Measurements from ENCODE around the gene TP53RK. TPM values are rescaled to one million over a fixed set of nuclear protein-coding genes. Genes with fewer than 3 reads are reported as not detected.

TP53RK gene
- total RNA-seq, 1 experiment from 2014 or later: 12.4 TPM

- ATAC-seq (no peak), DNase-seq (ENCODE audit: low spot score) (no peak)
- no peaks in the 10 kb centered on the region for H3K27me3 Mint-ChIP-seq (ENCODE audit: low read depth)
- H3K27ac Mint-ChIP-seq: no peak overlapping the region
- peaks cover 14% of the 10 kb centered on the region for H3K36me3 Mint-ChIP-seq
- no peaks in the 10 kb centered on the region for H3K4me1 Mint-ChIP-seq
- TF ChIP-seq TP53 (CRISPR knock-in tag; IDR thresholded peaks at IDR 0.05) (no peak), ZSCAN18 (CRISPR knock-in tag; IDR thresholded peaks at IDR 0.05) (no peak), TEAD4 (CRISPR knock-in tag; IDR thresholded peaks at IDR 0.05) (no peak), ESRRA (CRISPR knock-in tag; IDR thresholded peaks at IDR 0.05; ENCODE audit: borderline replicate concordance) (no peak), JUN (CRISPR knock-in tag; IDR thresholded peaks at IDR 0.05) (no peak), ATF6 (CRISPR knock-in tag; IDR thresholded peaks at IDR 0.05) (no peak), SP1 (CRISPR knock-in tag; conservative IDR thresholded peaks at IDR 0.05) (no peak), PREB (CRISPR knock-in tag; IDR thresholded peaks at IDR 0.05; ENCODE audit: borderline replicate concordance) (no peak), STAT6 (CRISPR knock-in tag; conservative IDR thresholded peaks at IDR 0.05; ENCODE audit: low read depth) (no peak), ERG (CRISPR knock-in tag; IDR thresholded peaks at IDR 0.05) (no peak)
- ChIA-PET POLR2A (no interaction called here), CTCF (no interaction called here)
- H3K9me3 Mint-ChIP-seq: peaks cover 16% of the 10 kb centered on the region
- H3K4me3 Mint-ChIP-seq: no peak overlapping the region
These were observed 36.2 kb upstream of the TP53RK start for GRCh38 chr20:46725186-46726165.

GRCh38 chr20:46724343-46724959 is 35.2 kb upstream of the TP53RK start:
- Mint-ChIP-seq H3K27me3 (ENCODE audit: low read depth) (peaks cover 5% of the 10 kb centered on the region), H3K27ac (no peak overlapping the region), H3K36me3 (peaks cover 20% of the 10 kb centered on the region), H3K4me3 (no peak overlapping the region), H3K9me3 (peaks cover 23% of the 10 kb centered on the region), H3K4me1 (no peaks in the 10 kb centered on the region)
- ChIA-PET CTCF (no interaction called here), POLR2A (no interaction called here)
- DNase-seq (ENCODE audit: low spot score): no peak
- ATAC-seq: no peak
- TF ChIP-seq USF2 (CRISPR knock-in tag; IDR thresholded peaks at IDR 0.05): no peak
- TF ChIP-seq ERG (CRISPR knock-in tag; IDR thresholded peaks at IDR 0.05): no peak
- no peak for TF ChIP-seq ZNF317 (CRISPR knock-in tag; IDR thresholded peaks at IDR 0.05; ENCODE audit: borderline replicate concordance, low read depth)
- no peak for TF ChIP-seq GTF2I (CRISPR knock-in tag; conservative IDR thresholded peaks at IDR 0.05)
- no peak for TF ChIP-seq AFF4 (CRISPR knock-in tag; IDR thresholded peaks at IDR 0.05; ENCODE audit: borderline replicate concordance)
- no peak for TF ChIP-seq ZNF219 (CRISPR knock-in tag; IDR thresholded peaks at IDR 0.05; ENCODE audit: borderline replicate concordance)
- no peak for TF ChIP-seq TEAD4 (CRISPR knock-in tag; IDR thresholded peaks at IDR 0.05)
- TF ChIP-seq OVOL2 (CRISPR knock-in tag; IDR thresholded peaks at IDR 0.05; ENCODE audit: borderline replicate concordance): no peak
- TF ChIP-seq ZNF671 (CRISPR knock-in tag; IDR thresholded peaks at IDR 0.05): no peak
